22Rv1 (cell line): ENCODE measurements around the gene TMEM178B.

Experiments
- ZFX ChIP-seq: fragments of 450-650 bp; IDR thresholded peaks from 2 replicates; pipeline ENCODE4 v1.6.1; 2017; ENCODE audit warnings: antibody characterized with exemption, borderline replicate concordance
- TF ChIP-seq, protein P1 (sequence below): fragments of 450-650 bp; IDR thresholded peaks from 2 replicates; pipeline ENCODE4 v1.5.1; 2017; ENCODE audit warnings: mild to moderate bottlenecking

DNA sequence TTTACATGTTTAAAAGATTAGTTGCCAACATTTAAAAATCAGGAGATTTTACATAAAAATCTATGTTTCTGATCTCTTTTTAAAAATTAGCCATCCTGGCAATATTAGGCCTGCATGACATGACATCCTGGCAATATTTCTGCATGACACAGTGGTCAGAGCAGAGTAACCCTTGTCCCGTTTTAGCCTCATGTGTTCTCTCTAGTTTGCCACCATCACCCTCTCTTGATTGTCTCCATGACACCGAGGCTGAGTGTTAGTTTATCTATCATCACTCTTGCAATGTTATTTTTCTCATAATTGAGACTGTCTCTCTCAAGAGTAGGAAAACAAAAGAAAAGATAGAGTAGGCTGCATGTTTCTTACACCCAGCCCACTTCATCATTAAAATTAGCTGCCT is 287.6 kb downstream of the TMEM178B start:
- TF ChIP-seq, protein P1, sequence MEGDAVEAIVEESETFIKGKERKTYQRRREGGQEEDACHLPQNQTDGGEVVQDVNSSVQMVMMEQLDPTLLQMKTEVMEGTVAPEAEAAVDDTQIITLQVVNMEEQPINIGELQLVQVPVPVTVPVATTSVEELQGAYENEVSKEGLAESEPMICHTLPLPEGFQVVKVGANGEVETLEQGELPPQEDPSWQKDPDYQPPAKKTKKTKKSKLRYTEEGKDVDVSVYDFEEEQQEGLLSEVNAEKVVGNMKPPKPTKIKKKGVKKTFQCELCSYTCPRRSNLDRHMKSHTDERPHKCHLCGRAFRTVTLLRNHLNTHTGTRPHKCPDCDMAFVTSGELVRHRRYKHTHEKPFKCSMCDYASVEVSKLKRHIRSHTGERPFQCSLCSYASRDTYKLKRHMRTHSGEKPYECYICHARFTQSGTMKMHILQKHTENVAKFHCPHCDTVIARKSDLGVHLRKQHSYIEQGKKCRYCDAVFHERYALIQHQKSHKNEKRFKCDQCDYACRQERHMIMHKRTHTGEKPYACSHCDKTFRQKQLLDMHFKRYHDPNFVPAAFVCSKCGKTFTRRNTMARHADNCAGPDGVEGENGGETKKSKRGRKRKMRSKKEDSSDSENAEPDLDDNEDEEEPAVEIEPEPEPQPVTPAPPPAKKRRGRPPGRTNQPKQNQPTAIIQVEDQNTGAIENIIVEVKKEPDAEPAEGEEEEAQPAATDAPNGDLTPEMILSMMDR: no peak
- TF ChIP-seq ZFX: no peak
